ENCODE results near the gene XPO4.
"Not testable (repeated sequence)": the region's sequence is repeated elsewhere in the genome, so short reads cannot be mapped to it uniquely, and the experiment has no call there.

Gene XPO4

GRCh38 chr13:20776751-20777150 lies 125.8 kb downstream of the XPO4 start:
- no peak for DNase-seq

DNA sequence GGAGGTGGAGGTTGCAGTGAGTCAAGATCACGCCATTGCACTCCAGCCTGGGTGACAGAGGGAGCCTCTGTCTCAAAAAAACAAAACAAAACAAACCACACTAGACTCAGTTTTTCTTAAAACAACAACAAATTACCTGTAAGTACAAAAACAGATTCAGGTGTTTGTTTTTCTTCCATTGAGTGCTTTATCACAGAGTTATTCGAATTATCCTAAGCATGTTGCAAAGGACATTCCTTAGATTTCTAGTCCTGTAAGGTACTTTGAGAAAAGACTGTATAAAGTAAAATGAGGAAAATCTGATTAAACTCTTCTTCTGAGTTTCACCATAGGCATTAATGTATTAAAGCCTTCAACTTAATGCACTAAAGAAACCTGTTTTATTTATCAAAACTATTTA lies 126.6 kb downstream of the XPO4 start:
- no peak for DNase-seq

GRCh38 chr13:20774746-20775145 lies 127.8 kb downstream of the XPO4 start:
- DNase-seq: no peak

- peak; percentile 95 for DNase-seq
These were observed 129.1 kb downstream of the XPO4 start, which contains the start of gene EEF1AKMT1 for GRCh38 chr13:20773194-20774080. EEF1AKMT1 (minus strand) TSS chr13:20773961; CDS start chr13:20757598, 16,363 bp downstream.

- no peak for DNase-seq
These were observed 130.0 kb downstream of the XPO4 start for GRCh38 chr13:20772401-20773131.

DNA sequence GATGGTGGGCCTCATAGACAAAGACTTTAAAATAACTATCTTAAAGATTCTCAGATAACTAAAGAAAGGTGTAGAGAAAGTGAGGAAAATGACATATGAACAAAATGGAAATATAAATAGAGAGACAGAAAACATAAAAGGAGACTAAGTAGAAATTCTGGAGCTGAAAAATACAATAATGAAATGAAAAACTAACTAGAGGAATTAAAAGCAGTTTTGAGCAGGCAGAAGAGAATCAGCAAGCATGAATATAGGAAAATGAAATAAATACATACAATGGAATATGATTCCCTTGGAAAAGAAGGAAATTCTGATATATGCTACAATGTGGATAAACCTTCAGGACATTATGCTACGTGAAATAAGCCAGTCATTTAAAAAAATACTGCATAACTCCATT lies 132.7 kb downstream of the XPO4 start:
- DNase-seq: no peak

- no peak for DNase-seq
These were observed 133.5 kb downstream of the XPO4 start for GRCh38 chr13:20769091-20769490.

- no peak for DNase-seq
These were observed 135.1 kb downstream of the XPO4 start for GRCh38 chr13:20767309-20767943.

- DNase-seq: no peak
These were observed 141.7 kb downstream of the XPO4 start for GRCh38 chr13:20760872-20761271.

DNA sequence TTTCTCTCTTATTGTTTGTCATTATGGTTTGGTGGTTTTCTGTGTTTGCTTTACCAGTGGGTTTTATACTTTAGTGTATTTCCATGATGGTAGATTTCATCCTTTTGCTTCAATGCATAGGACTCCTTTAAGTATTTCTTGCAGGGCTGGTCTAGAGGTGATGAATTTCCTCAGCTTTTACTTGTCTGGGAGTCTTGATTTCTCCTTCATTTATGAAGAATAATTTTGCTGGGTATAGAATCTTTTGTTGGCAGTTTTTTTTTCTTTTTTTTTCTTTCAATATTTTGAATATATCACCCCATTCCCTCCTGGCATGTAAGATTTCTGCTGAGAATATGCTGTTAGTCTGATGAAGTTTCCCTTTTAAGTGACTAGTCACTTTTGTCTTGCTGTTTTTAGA lies 148.5 kb downstream of the XPO4 start:
- DNase-seq: no peak

GRCh38 chr13:20749377-20749776 lies 153.2 kb downstream of the XPO4 start:
- no peak for DNase-seq

DNA sequence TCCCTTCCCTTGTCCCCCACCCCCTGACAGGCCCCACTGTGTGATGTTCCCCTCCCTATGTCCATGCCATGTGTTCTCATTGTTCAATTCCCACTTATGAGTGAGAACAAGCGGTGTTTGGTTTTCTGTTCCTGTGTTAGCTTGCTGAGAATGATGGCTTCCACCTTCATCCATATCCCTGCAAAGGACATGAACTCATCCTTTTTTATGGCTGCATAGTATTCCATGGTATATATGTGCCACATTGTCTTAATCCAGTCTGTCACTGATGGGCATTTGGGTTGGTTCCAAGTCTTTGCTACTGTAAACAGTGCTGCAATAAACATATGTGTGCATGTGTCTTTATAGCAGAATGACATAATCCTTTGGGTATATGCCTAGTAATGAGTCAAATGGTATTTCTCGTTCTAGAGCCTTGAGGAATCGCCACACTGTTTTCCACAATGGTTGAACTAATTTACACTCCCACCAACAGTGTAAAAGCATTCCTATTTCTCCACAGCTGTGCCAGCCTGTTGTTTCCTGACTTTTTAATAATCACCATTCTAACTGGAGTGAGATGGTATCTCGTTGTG lies 158.6 kb downstream of the XPO4 start:
- DNase-seq: not testable (repeated sequence)

- DNase-seq: no peak
These were observed 162.5 kb downstream of the XPO4 start for GRCh38 chr13:20740021-20740420.

GRCh38 chr13:20738616-20739015 lies 163.9 kb downstream of the XPO4 start:
- no peak for DNase-seq

- DNase-seq: no peak
These were observed 172.6 kb downstream of the XPO4 start for GRCh38 chr13:20729633-20730585.

DNA sequence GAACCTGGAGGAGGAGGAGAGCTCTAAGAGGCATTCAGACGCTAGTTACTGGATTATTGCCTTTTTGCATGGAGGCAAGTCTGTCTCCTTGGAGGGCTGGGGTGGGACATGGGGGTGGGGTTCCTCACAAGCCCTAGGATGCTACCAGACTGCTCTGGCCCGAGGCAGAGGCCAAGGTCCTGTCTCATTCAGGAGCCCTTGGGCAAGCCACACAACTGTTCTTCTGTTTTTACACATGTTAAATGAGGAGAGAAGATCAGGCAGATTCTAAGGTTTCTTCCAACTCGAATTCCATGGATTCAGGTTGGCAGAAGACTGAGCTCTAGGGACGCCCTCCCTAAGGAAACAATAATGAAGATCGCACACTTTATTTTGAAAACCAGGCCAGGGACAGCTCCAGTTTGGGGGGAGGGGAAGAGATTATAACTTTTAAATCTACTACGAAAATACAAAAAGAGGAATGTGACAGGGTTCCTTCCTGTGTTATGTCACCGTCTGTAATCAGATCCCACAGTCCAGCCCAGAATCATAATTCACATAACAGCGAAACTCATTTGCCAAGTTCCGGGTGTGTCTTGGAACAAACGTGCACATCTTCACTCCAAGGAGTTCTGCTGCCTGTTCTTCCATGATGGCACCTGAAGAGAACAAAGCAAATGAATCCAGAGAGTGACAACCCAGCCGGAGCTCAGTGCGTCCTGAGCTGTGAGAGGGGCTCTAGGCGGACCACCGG lies 173.8 kb downstream of the XPO4 start:
- no peak for DNase-seq

DNA sequence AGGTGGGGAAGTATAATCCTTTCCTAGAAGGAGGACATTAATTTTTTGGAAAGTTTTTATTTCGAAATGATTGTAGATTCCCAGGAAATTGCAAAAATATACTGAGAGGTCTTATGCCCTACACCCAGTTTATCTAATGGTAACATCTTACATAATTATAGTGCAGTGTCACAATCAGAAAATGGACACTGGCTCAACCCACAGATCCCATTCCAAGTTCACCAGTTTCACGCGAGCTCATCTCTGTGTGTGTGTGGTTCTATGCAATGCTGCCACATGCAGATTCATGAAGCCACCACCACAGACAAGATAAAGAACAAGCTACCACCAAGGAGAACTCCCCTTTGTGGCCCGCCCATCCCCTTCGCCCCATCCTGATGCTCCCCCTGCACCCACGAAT lies 174.7 kb downstream of the XPO4 start:
- DNase-seq: no peak

All from activated CD8-positive, alpha-beta memory T cell treated with anti-CD3 and anti-CD28 coated beads, Interleukin-2, amount 50 U/mL, for 4 hours (primary cell).